GM19240 (cell line): Measurements from ENCODE around the gene CALD1.
A peak's percentile ranks its signal among the peaks of the same experiment; 100 is the strongest.

Experiments used
- DNase-seq: peaks from one replicate; pipeline ENCODE4 v3.0.0; 2011; ENCODE audit warnings: low spot score; ENCODE audit not compliant: insufficient read length

The CALD1 gene

DNA sequence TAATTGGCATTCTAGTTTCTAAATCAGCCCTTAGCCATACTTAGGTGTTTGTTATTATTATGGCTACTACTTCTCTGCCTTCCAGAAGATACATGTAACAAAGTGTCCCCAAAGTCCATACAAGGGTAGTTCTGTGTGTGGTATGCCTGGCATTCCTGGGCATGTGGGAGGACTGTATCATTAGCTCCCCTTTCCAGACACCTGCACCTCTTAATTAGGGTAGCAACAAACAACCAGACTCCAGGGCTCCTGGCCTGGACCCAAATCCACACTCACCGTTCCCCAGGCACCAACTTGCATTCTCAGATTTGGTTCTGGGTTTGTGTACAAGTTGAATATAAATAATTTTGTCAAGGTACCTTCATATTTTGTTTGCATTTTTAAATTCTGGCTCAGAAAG is 15.5 kb upstream of the CALD1 start:
- DNase-seq, result no peak

- no peak for DNase-seq
Measured at GRCh38 chr7:134764365-134764764, 15.1 kb upstream of the CALD1 start.

DNA sequence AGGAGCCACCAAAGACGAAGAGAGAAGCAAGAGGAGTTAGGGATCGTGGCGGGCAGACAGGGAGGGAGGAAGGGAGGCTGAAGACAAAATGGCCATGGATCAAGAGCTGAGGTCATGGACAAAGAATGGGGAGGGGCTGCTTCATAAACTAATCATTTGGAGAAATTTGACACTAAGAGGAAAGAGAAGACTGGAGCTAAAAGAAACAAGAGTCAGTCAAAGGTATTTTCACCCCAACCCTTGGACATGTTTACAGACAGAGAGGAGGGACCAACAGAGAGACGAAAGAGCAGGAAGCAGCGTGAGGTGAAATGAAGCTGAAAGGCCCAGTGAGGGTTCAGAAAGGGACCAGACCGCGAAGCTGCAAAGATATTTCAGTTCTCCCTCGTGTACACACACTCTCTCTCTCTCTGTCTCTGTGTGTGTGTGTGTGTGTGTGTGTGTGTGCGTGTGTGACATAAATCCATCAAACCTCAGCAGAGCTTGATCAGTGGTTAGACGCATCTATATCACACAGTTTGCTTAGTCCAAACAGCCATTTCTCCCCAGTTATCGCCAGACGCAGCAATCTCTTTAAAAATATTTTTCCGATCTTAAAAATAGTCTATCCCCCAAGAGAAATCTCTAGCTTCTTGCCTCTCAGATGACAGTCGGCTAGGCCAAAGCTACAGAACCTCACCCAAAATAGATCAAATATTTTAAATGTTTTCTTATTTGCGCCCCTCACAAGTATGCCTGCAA is 12.5 kb upstream of the CALD1 start:
- peak; percentile 44 for DNase-seq

DNA sequence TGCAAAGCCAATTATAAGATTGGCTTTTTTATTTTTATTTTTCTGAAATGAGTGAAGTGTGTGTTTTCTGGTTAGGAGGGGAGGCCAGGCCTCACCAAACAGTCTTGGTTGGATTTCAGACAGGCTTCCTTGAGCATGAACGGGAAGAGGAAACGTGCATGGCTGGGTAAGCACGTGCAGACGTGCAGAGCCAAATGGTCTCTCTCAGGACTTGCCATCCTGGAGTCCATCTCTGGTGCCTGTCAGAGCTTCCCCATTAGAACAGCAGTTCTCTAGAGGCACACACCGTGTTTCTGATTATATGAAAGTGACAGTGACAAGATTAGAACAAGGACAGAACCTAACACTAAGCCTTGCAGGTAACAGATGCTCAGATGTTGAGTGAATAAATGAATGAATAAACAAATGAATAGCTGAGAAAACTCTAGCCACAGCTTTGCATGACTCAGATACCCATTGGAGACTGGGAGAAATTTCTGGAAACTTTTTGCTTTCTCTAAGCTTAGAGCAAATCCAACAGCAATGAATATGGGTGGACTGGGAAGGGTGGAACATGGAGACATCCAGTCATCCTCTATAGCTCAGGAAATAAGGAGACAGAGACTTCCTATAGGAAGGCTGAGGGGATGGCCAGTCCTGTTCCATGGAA is 11.8 kb upstream of the CALD1 start:
- DNase-seq, result no peak

GRCh38 chr7:134768243-134768642 is 11.2 kb upstream of the CALD1 start:
- DNase-seq, result no peak

DNA sequence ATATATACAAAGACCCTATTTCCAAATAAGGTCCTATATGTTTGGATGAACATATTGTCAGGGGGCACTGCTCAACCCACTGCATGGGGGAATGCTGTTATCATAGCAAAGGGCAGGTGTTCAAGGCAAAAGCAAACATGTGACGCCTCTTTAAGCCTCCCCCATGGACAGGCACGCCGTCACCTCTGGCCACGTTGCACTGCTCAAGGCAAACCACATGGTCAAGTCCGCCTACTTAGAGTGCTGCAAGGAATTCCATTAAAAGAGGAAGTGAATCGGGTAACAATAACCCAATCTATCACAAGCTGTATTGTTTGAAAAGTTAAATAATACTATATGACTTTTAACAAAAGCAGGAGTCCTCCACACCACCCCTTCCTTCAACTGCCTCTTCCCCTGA is 8.8 kb upstream of the CALD1 start:
- DNase-seq, result no peak

GRCh38 chr7:134771111-134771510 is 8.3 kb upstream of the CALD1 start:
- no peak for DNase-seq

- DNase-seq, result no peak
Measured at GRCh38 chr7:134771889-134772288, 7.5 kb upstream of the CALD1 start.

- no peak for DNase-seq
Measured at GRCh38 chr7:134772401-134772800, 7.0 kb upstream of the CALD1 start.

- no peak for DNase-seq
Measured at GRCh38 chr7:134773164-134773563, 6.3 kb upstream of the CALD1 start.

- DNase-seq, result no peak
Measured at GRCh38 chr7:134774119-134774518, 5.3 kb upstream of the CALD1 start.

DNA sequence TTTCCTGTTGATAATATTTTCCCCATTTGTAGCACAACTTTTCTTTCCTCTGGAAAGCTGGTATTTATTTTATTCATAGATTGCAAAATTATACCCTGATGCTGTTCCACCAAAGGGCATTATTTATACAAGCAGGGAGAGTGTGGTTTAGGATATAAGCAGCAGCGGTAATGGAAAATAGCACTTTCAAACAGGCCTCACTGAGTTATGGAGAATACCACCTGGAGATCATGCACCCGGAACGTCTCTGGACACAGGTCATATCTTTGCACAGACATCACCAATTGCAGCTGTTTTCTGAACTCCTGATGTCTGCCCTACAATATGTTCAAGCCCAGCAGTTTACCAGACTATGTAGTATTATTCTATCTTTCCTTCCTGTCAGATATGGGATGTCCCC is 2.0 kb upstream of the CALD1 start:
- DNase-seq, result no peak

GRCh38 chr7:134777908-134778580 is 1.4 kb upstream of the CALD1 start:
- no peak for DNase-seq

- no peak for DNase-seq
Measured at GRCh38 chr7:134779741-134780065, 269 bp downstream of the CALD1 start.

- DNase-seq, result no peak
Measured at GRCh38 chr7:134780166-134780828, 863 bp downstream of the CALD1 start.

GRCh38 chr7:134781171-134781570 is 1.7 kb downstream of the CALD1 start:
- DNase-seq, result no peak

DNA sequence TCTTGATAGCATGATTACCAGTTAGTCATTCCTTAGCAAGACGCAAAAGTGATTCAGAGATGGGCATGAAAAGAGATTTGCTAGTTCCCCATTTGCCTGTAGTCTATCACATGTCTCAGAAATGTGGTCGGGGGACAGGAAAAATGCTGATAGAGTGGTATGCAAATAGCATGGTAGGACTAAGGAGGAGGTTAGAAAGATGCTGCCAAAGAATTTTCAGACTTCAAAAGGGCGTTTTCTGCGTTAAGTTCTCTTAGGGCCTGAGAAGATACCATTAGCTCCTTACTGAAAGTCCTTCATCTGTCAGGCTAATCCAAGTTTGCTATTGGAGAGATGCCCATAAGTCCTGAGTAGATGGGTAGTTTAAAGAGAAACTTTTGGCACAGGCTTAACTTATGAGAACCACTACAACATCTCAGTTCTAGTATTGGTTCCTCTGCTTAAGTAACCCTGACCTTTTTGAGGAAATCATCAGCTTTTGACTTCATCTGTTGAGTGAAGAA is 2.7 kb downstream of the CALD1 start:
- no peak for DNase-seq

GRCh38 chr7:134783294-134784069 is 4.0 kb downstream of the CALD1 start:
- no peak for DNase-seq

- no peak for DNase-seq
Measured at GRCh38 chr7:134784251-134785049, 5.0 kb downstream of the CALD1 start.

DNA sequence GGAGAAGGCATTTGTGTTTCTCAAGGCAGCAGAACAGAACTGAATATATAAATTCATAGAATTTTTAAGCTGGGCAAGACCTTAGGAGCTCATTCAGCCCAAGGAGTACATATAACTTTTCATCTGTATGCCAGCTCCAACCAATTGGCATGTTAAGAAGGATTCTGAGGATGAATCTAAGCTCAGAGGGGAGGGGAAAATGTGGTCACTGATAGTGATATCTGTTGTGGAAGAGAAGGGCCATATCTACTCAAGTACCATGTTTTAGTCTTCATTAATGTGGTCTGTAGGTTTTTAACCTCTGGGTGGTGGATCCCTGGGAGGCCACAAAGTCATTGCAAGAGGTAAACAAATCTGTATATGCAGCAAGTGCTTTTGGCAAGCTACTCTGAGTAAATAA is 6.4 kb downstream of the CALD1 start:
- no peak for DNase-seq
